Cardiac fibroblast (primary cell): ENCODE results near the gene MACROD2.
A peak's percentile ranks its signal among the peaks of the same experiment; 100 is the strongest.

ENCODE experiments used
- DNase-seq, 2 donors: peaks; one replicate each; pipeline versions ENCODE4 v3.0.0 to v3.0.0-alpha.2; 2010; ENCODE audit warnings: low read depth in 2 of 2
- H3K4me3 ChIP-seq, 2 donors: replicated peaks in 1 of 2; 1 replicate in 1 of 2; 2 replicates in 1 of 2; pipeline ENCODE4 v1.5.1; 2011; ENCODE audit warnings: low read depth in 2 of 2, low read length in 2 of 2, mild to moderate bottlenecking in 2 of 2, moderate library complexity in 1 of 2
- TF ChIP-seq, protein P1 (sequence below): IDR thresholded peaks from one replicate; pipeline ENCODE4 v1.5.1; 2011; ENCODE audit warnings: low read depth, mild to moderate bottlenecking, low read length, inconsistent platforms

MACROD2 gene

GRCh38 chr20:16013631-16014030 lies 2018.3 kb downstream of the MACROD2 start:
- TF ChIP-seq, protein P1, sequence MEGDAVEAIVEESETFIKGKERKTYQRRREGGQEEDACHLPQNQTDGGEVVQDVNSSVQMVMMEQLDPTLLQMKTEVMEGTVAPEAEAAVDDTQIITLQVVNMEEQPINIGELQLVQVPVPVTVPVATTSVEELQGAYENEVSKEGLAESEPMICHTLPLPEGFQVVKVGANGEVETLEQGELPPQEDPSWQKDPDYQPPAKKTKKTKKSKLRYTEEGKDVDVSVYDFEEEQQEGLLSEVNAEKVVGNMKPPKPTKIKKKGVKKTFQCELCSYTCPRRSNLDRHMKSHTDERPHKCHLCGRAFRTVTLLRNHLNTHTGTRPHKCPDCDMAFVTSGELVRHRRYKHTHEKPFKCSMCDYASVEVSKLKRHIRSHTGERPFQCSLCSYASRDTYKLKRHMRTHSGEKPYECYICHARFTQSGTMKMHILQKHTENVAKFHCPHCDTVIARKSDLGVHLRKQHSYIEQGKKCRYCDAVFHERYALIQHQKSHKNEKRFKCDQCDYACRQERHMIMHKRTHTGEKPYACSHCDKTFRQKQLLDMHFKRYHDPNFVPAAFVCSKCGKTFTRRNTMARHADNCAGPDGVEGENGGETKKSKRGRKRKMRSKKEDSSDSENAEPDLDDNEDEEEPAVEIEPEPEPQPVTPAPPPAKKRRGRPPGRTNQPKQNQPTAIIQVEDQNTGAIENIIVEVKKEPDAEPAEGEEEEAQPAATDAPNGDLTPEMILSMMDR = no peak
- no peak for DNase-seq
- no peak overlapping the region for H3K4me3 ChIP-seq

DNA sequence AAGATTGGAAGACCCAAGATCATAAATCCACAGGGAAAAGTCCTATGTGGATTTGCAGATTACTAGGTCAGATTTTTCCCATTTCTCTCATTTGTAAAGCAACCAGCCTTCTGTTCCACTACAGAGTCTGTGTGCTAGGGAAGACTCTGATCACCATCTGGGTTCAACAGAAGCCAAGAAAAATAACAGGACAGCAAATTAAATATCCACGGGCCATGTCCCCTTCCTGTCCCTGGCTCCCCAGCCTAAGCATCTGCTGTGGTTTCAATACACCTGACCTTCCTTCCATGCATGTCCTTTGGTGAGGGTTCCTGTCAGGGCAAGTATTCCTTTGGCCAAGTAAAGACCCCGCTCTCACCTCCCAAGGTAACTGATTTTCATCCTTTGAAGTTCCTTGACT lies 2019.1 kb downstream of the MACROD2 start:
- no peak for DNase-seq
- TF ChIP-seq, protein P1 = no peak
- no peak overlapping the region for H3K4me3 ChIP-seq

DNA sequence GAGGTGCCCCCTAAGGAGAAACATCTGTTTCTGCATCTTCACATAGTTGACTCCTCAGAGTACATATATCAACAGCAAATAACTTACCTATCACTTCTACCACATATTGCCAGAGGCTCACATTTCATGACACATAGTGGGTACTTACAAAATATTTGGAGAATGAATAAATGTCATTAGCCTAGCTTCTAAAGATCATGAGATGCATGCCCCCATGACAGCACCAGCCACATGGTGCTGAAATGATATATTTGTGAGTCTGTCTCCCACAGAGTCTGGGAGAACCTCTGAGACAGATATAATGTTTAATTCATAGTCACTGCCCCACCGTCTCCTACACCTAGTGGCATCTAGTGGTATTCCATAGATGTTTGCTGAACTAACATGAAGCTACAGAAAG lies 2022.3 kb downstream of the MACROD2 start:
- no peak for DNase-seq
- TF ChIP-seq, protein P1 = no peak

GRCh38 chr20:16018881-16019280 lies 2023.6 kb downstream of the MACROD2 start:
- no peak overlapping the region for H3K4me3 ChIP-seq
- DNase-seq = no peak
- TF ChIP-seq, protein P1 = no peak

More for the DNA sequence above, 2022.3 kb downstream of the MACROD2 start:
- no peak overlapping the region for H3K4me3 ChIP-seq

DNA sequence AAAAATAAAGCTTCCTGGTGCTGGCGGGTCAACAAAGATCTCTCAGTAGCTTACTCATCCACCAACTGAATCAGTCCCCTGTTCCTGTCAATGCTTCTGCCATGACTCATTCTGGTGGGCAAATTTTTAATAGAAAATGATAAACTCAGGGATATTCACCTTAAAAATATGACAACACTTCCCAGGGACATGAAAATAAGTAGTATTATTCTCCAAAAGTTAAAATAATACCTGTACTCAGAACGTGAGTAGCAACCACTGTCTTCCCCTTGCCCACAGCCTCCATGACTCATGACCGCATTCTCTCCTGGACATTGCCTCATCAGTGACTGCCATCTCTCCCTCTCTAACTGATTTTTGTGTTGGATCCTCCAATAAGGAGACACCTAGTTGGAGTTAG lies 2025.7 kb downstream of the MACROD2 start:
- TF ChIP-seq, protein P1 = no peak
- no peak overlapping the region for H3K4me3 ChIP-seq
- peak in 1 of 2 donors; percentile 2 for DNase-seq

DNA sequence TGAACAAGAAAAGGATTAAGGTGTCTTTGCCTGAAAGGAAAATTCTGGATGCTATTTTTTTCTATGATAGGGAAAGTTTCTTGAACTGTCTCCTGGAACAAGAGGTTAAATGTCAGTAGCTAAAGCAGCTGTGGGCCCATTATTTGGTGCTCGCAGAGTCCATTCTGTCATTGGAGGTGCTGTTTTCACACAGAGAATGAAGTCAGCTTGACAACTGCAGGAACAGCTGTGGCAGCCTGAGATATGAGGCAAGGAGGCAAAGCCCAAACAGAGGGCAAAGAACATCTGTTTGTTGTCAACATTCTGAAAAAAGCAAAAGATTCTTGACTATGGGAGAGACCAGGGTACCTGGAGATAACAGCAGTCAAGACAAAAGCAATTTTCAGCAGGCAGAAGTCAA lies 2029.8 kb downstream of the MACROD2 start:
- TF ChIP-seq, protein P1 = no peak
- no peak for DNase-seq
- H3K4me3 ChIP-seq = no peak overlapping the region

DNA sequence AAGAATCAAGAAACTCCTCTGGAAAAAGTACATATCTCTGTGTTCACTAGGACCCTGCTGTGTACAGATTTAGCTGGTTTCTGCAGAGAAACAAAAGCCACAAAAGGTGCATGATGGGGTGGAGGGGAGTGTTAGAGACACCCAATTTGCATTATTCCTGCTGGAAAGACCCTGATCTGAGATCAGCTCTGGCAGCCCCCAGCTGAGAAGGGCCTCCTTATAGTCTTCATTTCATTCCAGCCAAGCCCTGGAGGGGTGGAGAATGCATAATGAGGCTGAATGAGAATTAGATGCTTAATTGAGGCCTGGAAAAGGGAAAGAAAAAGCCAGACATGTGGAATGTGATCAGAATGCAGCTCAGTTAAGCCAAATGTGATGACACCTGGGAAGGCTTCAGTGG lies 2032.4 kb downstream of the MACROD2 start:
- TF ChIP-seq, protein P1 = no peak
- no peak overlapping the region for H3K4me3 ChIP-seq
- no peak for DNase-seq
